K562 (cell line): ENCODE measurements around the gene NPS. TPM values are rescaled to one million over a fixed set of nuclear protein-coding genes. Genes with fewer than 3 reads are reported as not detected.

Experiments used
- ATAC-seq: fragments of 200-7000 bp; cut with Tn5 transposase; 3 replicates; pipeline ENCODE4 v1.9.1; 2020; ENCODE audit warnings: moderate library complexity
- BruUV-seq: library from RNA; stranded (reverse); fragments of 400-500 nt; replicated peaks from 2 replicates; lab custom pipeline; 2021; lab: Mats Ljungman, UMichigan
- CTCF ChIA-PET: fragments of 300-600 bp; formaldehyde crosslinking; extraction: SDS; loops from one replicate; lab custom pipeline; 2021; ENCODE audit warnings: low intra/inter-chr PET ratio; lab: Yijun Ruan, JAX
- POLR2A ChIA-PET: fragments of 300-600, 350-650 bp; sonication (Branson Sonifier 250); formaldehyde crosslinking; extraction: SDS; loops from one replicate; lab custom pipeline; 2021; ENCODE audit warnings: antibody characterized with exemption, inconsistent platforms; lab: Yijun Ruan, JAX
- DNase-seq, 4 experiments: peaks; one replicate each; pipeline versions ENCODE4 v3.0.0 to v3.0.0-alpha.2; 2011 to 2018; ENCODE audit warnings: low spot score in 3 of 4, mixed read lengths in 3 of 4; ENCODE audit errors: extremely low read depth in 1 of 4
- FAIRE-seq: peaks from 2 replicates; lab custom pipeline; 2011; peaks lifted over from hg19 to GRCh38; lab: Jason Lieb, UNC
- H2AFZ ChIP-seq: 2 replicates; pipeline ENCODE4 v1.6.0; 2011; ENCODE audit warnings: low read depth, low read length, control low read depth, inconsistent platforms
- H3K27ac ChIP-seq: fragments of 200-600 bp; 3 replicates; pipeline ENCODE4 v1.8.0; 2011; ENCODE audit warnings: low read depth, mild to moderate bottlenecking, control low read depth, inconsistent platforms, low read length, moderate library complexity, mixed read lengths; ENCODE audit errors: extremely low read depth
- H3K27me3 ChIP-seq, 2 experiments: fragments of 300-600 bp in 1 of 2; 2 replicates in 1 of 2; 3 replicates in 1 of 2; pipeline versions ENCODE4 v1.6.0 to v1.8.0; 2011; ENCODE audit warnings: inconsistent platforms in 2 of 2, low read length in 2 of 2, mild to moderate bottlenecking in 1 of 2, mixed read lengths in 1 of 2, moderate library complexity in 1 of 2; ENCODE audit not compliant: control insufficient read depth in 2 of 2, insufficient read depth in 2 of 2
- H3K36me3 ChIP-seq: fragments of 300-600 bp; 3 replicates; pipeline ENCODE4 v1.8.0; 2011; ENCODE audit warnings: mild to moderate bottlenecking, low read length, inconsistent platforms; ENCODE audit not compliant: control insufficient read depth, insufficient read depth
- H3K4me1 ChIP-seq, 2 experiments: fragments of 200-600 bp in 1 of 2; replicated peaks in 1 of 2; 2 replicates in 1 of 2; 3 replicates in 1 of 2; pipeline versions ENCODE4 v1.5.1 to v1.8.0; 2011; ENCODE audit warnings: inconsistent platforms in 2 of 2, low read length in 2 of 2, mild to moderate bottlenecking in 1 of 2, mixed read lengths in 1 of 2, moderate library complexity in 1 of 2; ENCODE audit not compliant: control insufficient read depth in 2 of 2, insufficient read depth in 2 of 2
- H3K4me2 ChIP-seq: 2 replicates; pipeline ENCODE4 v1.6.1; 2011; ENCODE audit warnings: low read length, control low read depth, inconsistent platforms, mixed read lengths; ENCODE audit not compliant: insufficient read depth
- H3K4me3 ChIP-seq: fragments of 200-600 bp; sonication (generic), shearing (Covaris generic); 2 replicates; pipeline ENCODE4 v1.5.1; 2016; ENCODE audit warnings: control low read depth, inconsistent platforms
- H3K79me2 ChIP-seq: fragments of 200-600 bp; 3 replicates; pipeline ENCODE4 v1.8.0; 2011; ENCODE audit warnings: low read length, inconsistent platforms; ENCODE audit not compliant: control insufficient read depth, insufficient read depth
- H3K9ac ChIP-seq, 2 experiments: 2 replicates each; pipeline versions ENCODE4 v1.6.0 to v1.6.1; 2011; ENCODE audit warnings: low read depth in 2 of 2, low read length in 2 of 2, control low read depth in 1 of 2, inconsistent platforms in 1 of 2, mild to moderate bottlenecking in 1 of 2, mixed read lengths in 1 of 2; ENCODE audit not compliant: insufficient read depth in 1 of 2
- H3K9me1 ChIP-seq: one replicate; pipeline ENCODE4 v1.6.0; 2011; ENCODE audit warnings: inconsistent platforms, mild to moderate bottlenecking, low read length, moderate library complexity; ENCODE audit not compliant: control insufficient read depth, insufficient read depth
- H3K9me3 ChIP-seq: replicated peaks from 2 replicates; pipeline ENCODE4 v1.5.1; 2011; ENCODE audit warnings: low read depth, low read length, inconsistent platforms; ENCODE audit not compliant: control insufficient read depth, insufficient read depth
- H4K20me1 ChIP-seq: replicated peaks from 2 replicates; pipeline ENCODE4 v1.6.1; 2011; ENCODE audit warnings: low read length, inconsistent platforms, mixed read lengths; ENCODE audit not compliant: control insufficient read depth, insufficient read depth
- ATF7 ChIP-seq: fragments of 450-650 bp; IDR thresholded peaks from 2 replicates; pipeline ENCODE4 v1.7.1; 2014; ENCODE audit warnings: mild to moderate bottlenecking, moderate library complexity
- CREB1 ChIP-seq, 2 experiments: sonication (generic) in 1 of 2; formaldehyde crosslinking in 1 of 2; IDR thresholded peaks; 2 replicates each; pipeline versions ENCODE4 v1.6.1 to v1.8.0; 2012 to 2022; ENCODE audit warnings: inconsistent platforms in 1 of 2, mild to moderate bottlenecking in 1 of 2, missing genetic modification reagents in 1 of 2, moderate library complexity in 1 of 2
- FOXM1 ChIP-seq, 2 experiments: fragments of 450-650 bp in 1 of 2; sonication (generic) in 1 of 2; formaldehyde crosslinking in 1 of 2; IDR thresholded peaks; 2 replicates each; pipeline versions ENCODE4 v1.6.1 to v1.9.0; 2017 to 2022; ENCODE audit warnings: low read depth in 2 of 2, mild to moderate bottlenecking in 2 of 2, missing genetic modification reagents in 1 of 2, moderate library complexity in 1 of 2
- ILF3 ChIP-seq: fragments of 450-650 bp; IDR thresholded peaks from 2 replicates; pipeline ENCODE4 v1.6.1; 2018; ENCODE audit warnings: antibody characterized with exemption, mild to moderate bottlenecking, moderate library complexity, borderline replicate concordance
- SP1 ChIP-seq: sonication (generic); formaldehyde crosslinking; IDR thresholded peaks from 2 replicates; pipeline ENCODE4 v1.8.1; 2022; ENCODE audit warnings: mild to moderate bottlenecking, missing genetic modification reagents
- THAP7 ChIP-seq: fragments of 250-450 bp; sonication (Bioruptor Pico); IDR thresholded peaks from 2 replicates; pipeline ENCODE4 v1.5.0; 2021
- ZBTB12 ChIP-seq: fragments of 250-450 bp; sonication (Bioruptor Pico); IDR thresholded peaks from 2 replicates; pipeline ENCODE4 v1.4.0; 2020
- ZNF140 ChIP-seq: fragments of 250-450 bp; sonication (Bioruptor Pico); IDR thresholded peaks from 2 replicates; pipeline ENCODE4 v1.8.0; 2021; ENCODE audit warnings: moderate library complexity, mild to moderate bottlenecking, inconsistent platforms
- ZNF57 ChIP-seq: fragments of 450-650 bp; formaldehyde crosslinking; IDR thresholded peaks from 2 replicates; pipeline ENCODE4 v1.4.0; 2020; ENCODE audit warnings: mild to moderate bottlenecking, moderate library complexity
- ZNF583 ChIP-seq: fragments of 250-450 bp; sonication (Bioruptor Pico); IDR thresholded peaks from 2 replicates; pipeline ENCODE4 v1.4.0; 2020
- ZNF830 ChIP-seq: fragments of 250-450 bp; sonication (Bioruptor Pico); IDR thresholded peaks from 2 replicates; pipeline ENCODE4 v1.5.0; 2021; ENCODE audit warnings: mild to moderate bottlenecking
- WGBS: fragments of 100-300 bp; shearing (Covaris generic); methylation state at CpG from one replicate; pipeline ENCODE4 v1.1.6; 2016; ENCODE audit warnings: low coverage, mixed read lengths; ENCODE audit not compliant: insufficient coverage; ENCODE audit errors: missing lambda C conversion rate; 5-methylcytosine and 5-hydroxymethylcytosine counted together
- in situ Hi-C: fragments of 300-500 bp; cut with MboI; formaldehyde crosslinking; loops from 4 replicates; pipeline ENCODE4 v1.15.0; 2018; ENCODE audit warnings: inconsistent platforms, mixed read lengths
- intact Hi-C: fragments of 100-400 bp; cut with micrococcal nuclease; formaldehyde crosslinking; loops from 2 replicates; pipeline ENCODE4 v1.14.2; 2022
- polyA plus RNA-seq, 8 experiments: library from polyadenylated mRNA; depleted of rRNA in 4 of 8; stranded (reverse) in 5 of 8; unstranded in 3 of 8; fragments of >200 nt; fragmentation: Nextera tagmentation in 2 of 8; fragmentation: Illumina TruSeq in 1 of 8; extraction: Ambion mirVana in 2 of 8; extraction: Trizol in 1 of 8; gene quantifications; 2 replicates each; pipeline versions ENCODE4 v1.2.1 to v1.2.3, GENCODE V29; 2011 to 2014; ENCODE audit warnings: inconsistent platforms in 1 of 8, missing spikeins in 1 of 8
- total RNA-seq, 7 experiments: library from RNA; depleted of rRNA in 6 of 7; stranded (reverse); fragments of >200 nt in 6 of 7; fragmentation: Illumina TruSeq in 2 of 7; extraction: Trizol in 2 of 7; gene quantifications; 2 replicates each; pipeline versions ENCODE4 v1.2.1 to v1.2.3, GENCODE V29; 2011 to 2021; ENCODE audit warnings: low replicate concordance in 1 of 7

The NPS gene
- total and polyA plus RNA-seq, 9 of the 15 experiments (the other 6 are each of a cell fraction or from before 2014, with no cell fraction given): not detected

GRCh38 chr10:127564644-127565043 is 15.5 kb downstream of the NPS start:
- intact Hi-C loops: no loop called here
- Histone ChIP-seq H2AFZ (no peak overlapping the region), H3K36me3 (no peaks in the 10 kb centered on the region), H3K4me3 (no peak overlapping the region), H3K27me3 (no peaks in the 10 kb centered on the region), H3K4me2 (no peak overlapping the region), H3K79me2 (no peaks in the 10 kb centered on the region), H3K9me3 (no peaks in the 10 kb centered on the region), H3K9ac (no peak overlapping the region), H3K4me1 (no peaks in the 10 kb centered on the region), H3K27ac (no peak overlapping the region), H4K20me1 (no peaks in the 10 kb centered on the region), H3K9me1 (no peaks in the 10 kb centered on the region)
- TF ChIP-seq SP1 (CRISPR knock-in tag) (no peak), ILF3 (no peak)
- WGBS: 0% methylated on average over 3 of the region's 4 CpGs
- DNase-seq: no peak
- no peak for FAIRE-seq
- ChIA-PET POLR2A (no interaction called here), CTCF (no interaction called here)
- BruUV-seq: no TSS peak
- ATAC-seq: no peak
- in situ Hi-C loops: no loop called here

GRCh38 chr10:127565583-127565982 is 16.5 kb downstream of the NPS start:
- H3K9me1 ChIP-seq: no peaks in the 10 kb centered on the region
- ChIA-PET POLR2A (no interaction called here), CTCF (no interaction called here)
- no peak overlapping the region for H3K27ac ChIP-seq
- no peak overlapping the region for H3K9ac ChIP-seq
- no peaks in the 10 kb centered on the region for H3K36me3 ChIP-seq
- H3K4me3 ChIP-seq: no peak overlapping the region
- FAIRE-seq: no peak
- intact Hi-C loops (no loop called here), in situ Hi-C loops (no loop called here)
- BruUV-seq: no TSS peak
- no peak for ATAC-seq
- H2AFZ ChIP-seq: no peak overlapping the region
- no peaks in the 10 kb centered on the region for H3K27me3 ChIP-seq
- no peaks in the 10 kb centered on the region for H3K9me3 ChIP-seq
- no peaks in the 10 kb centered on the region for H3K4me1 ChIP-seq
- H4K20me1 ChIP-seq: no peaks in the 10 kb centered on the region
- no peaks in the 10 kb centered on the region for H3K79me2 ChIP-seq
- 0% methylated on average over 4 of the region's 4 CpGs for WGBS
- no peak for DNase-seq
- H3K4me2 ChIP-seq: no peak overlapping the region
- TF ChIP-seq THAP7 (CRISPR knock-in tag) (no peak), ZNF830 (CRISPR knock-in tag) (no peak), ZNF583 (CRISPR knock-in tag) (no peak), FOXM1 (IDR thresholded peaks at IDR 0.05; ENCODE audit: low read depth) (no peak), FOXM1 (CRISPR knock-in tag; IDR thresholded peaks at IDR 0.05; ENCODE audit: low read depth) (no peak), ZBTB12 (CRISPR knock-in tag) (no peak), ATF7 (no peak), CREB1 (IDR thresholded peaks at IDR 0.05) (no peak), CREB1 (CRISPR knock-in tag; IDR thresholded peaks at IDR 0.05) (no peak), ZNF140 (CRISPR knock-in tag) (no peak), ZNF57 (CRISPR knock-in tag) (no peak)
